ENCODE results near the gene PCARE. TPM values are rescaled to one million over a fixed set of nuclear protein-coding genes. Genes with fewer than 3 reads are reported as not detected.

Gene PCARE
- total and polyA plus RNA-seq, 3 experiments from 2014 or later = not detected

DNA sequence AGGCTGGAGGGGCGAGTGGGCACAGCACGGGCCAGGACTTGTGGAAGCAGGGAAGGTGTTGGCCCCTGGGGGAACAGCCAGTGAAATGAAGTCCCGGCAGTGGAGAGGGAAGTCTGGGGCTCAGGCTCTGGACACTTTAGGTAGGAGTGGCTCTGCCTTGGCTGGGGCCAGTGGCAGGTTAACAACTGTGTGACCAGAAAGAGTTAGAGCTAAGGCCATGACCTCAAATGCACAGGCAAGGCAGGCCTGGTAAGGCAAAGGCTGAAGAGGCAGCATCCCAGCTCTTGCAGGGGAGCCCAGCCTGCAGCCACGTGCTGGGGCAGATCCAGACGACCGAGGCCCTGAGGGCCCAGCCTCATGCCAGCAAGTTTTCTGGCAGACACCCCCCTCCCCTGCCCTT is 21.5 kb downstream of the PCARE start:
- no peaks in the 10 kb centered on the region for H3K27me3 Mint-ChIP-seq
- no peaks in the 10 kb centered on the region for H3K9me3 ChIP-seq (ENCODE audit: low read length)
- H3K36me3 Mint-ChIP-seq = peaks cover 5 to 18% (median 11%) of the 10 kb centered on the region in 3 donors
- DNase-seq = no peak
- H3K36me3 ChIP-seq (ENCODE audit: insufficient read depth, low read length) = no peaks in the 10 kb centered on the region
- ChIA-PET POLR2A (no interaction called here), CTCF (interaction anchor here (1.0 kb wide), 1 partner anchor 9 kb away, joined by 3 read pairs; no protein-coding TSS in a partner anchor)
- H3K27me3 ChIP-seq (ENCODE audit: insufficient read depth, low read length, poor library complexity, severe bottlenecking) = no peaks in the 10 kb centered on the region
- H3K4me3 ChIP-seq (ENCODE audit: low read length) = no peak overlapping the region
- peak overlapping the region in 2 of 8 donors; percentile 23 to 70 for H3K27ac Mint-ChIP-seq
- no peak overlapping the region for H3K27ac ChIP-seq (ENCODE audit: low read depth, low read length)
- no peaks in the 10 kb centered on the region for H3K9me3 Mint-ChIP-seq
- H3K4me1 Mint-ChIP-seq = no peaks in the 10 kb centered on the region
- H3K4me1 ChIP-seq (ENCODE audit: insufficient read depth, low read length) = no peaks in the 10 kb centered on the region
- no peak overlapping the region for H3K4me3 Mint-ChIP-seq

- Histone ChIP-seq H3K4me3 (ENCODE audit: low read length) (no peak overlapping the region), H3K9me3 (ENCODE audit: low read length) (no peaks in the 10 kb centered on the region), H3K4me1 (ENCODE audit: insufficient read depth, low read length) (no peaks in the 10 kb centered on the region), H3K36me3 (ENCODE audit: insufficient read depth, low read length) (no peaks in the 10 kb centered on the region), H3K27ac (ENCODE audit: low read depth, low read length) (no peak overlapping the region), H3K27me3 (ENCODE audit: insufficient read depth, low read length, poor library complexity, severe bottlenecking) (no peaks in the 10 kb centered on the region)
- H3K4me3 Mint-ChIP-seq = no peak overlapping the region
- POLR2A ChIA-PET = no interaction called here
- H3K9me3 Mint-ChIP-seq = no peaks in the 10 kb centered on the region
- CTCF ChIA-PET = no interaction called here
- H3K27me3 Mint-ChIP-seq = no peaks in the 10 kb centered on the region
- no peaks in the 10 kb centered on the region for H3K4me1 Mint-ChIP-seq
- no peak for DNase-seq
- H3K36me3 Mint-ChIP-seq = peaks cover 5 to 25% (median 12%) of the 10 kb centered on the region in 3 donors
- H3K27ac Mint-ChIP-seq = no peak overlapping the region
These were observed 22.6 kb downstream of the PCARE start for GRCh38 chr2:29051730-29052129.

DNA sequence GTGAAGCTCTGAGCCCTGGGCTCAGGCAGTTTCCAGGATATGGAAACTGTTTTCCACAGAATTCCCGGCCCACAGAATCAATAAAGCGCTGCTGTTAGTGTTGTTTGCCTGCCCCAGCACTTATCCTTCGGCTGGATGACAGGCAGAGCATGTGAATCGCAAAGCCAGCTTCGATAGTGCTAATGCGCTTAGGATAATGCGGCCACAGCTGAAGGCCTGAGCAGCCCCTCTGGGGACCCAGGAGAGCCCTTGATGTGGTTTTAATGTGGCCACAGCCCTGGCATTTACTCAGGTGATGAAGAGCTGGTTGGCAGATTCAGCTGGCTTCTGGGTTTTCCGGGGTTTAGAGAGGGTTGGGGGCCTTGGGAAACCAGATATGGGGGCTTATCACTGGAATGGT is 23.7 kb downstream of the PCARE start:
- no peaks in the 10 kb centered on the region for H3K4me1 ChIP-seq (ENCODE audit: insufficient read depth, low read length)
- DNase-seq = no peak
- H3K9me3 ChIP-seq (ENCODE audit: low read length) = no peaks in the 10 kb centered on the region
- no peaks in the 10 kb centered on the region for H3K36me3 ChIP-seq (ENCODE audit: insufficient read depth, low read length)
- Mint-ChIP-seq H3K36me3 (peaks cover 5 to 35% (median 16%) of the 10 kb centered on the region in 3 donors), H3K27me3 (no peaks in the 10 kb centered on the region), H3K27ac (peak overlapping the region in 2 of 8 donors; percentile 12 to 47), H3K4me3 (no peak overlapping the region), H3K4me1 (no peaks in the 10 kb centered on the region), H3K9me3 (no peaks in the 10 kb centered on the region)
- CTCF ChIA-PET = interaction anchor here (0.8 kb wide), 1 partner anchor 92 kb away, joined by 3 read pairs; no protein-coding TSS in a partner anchor
- POLR2A ChIA-PET = no interaction called here
- no peaks in the 10 kb centered on the region for H3K27me3 ChIP-seq (ENCODE audit: insufficient read depth, low read length, poor library complexity, severe bottlenecking)
- H3K27ac ChIP-seq (ENCODE audit: low read depth, low read length) = no peak overlapping the region
- no peak overlapping the region for H3K4me3 ChIP-seq (ENCODE audit: low read length)

DNA sequence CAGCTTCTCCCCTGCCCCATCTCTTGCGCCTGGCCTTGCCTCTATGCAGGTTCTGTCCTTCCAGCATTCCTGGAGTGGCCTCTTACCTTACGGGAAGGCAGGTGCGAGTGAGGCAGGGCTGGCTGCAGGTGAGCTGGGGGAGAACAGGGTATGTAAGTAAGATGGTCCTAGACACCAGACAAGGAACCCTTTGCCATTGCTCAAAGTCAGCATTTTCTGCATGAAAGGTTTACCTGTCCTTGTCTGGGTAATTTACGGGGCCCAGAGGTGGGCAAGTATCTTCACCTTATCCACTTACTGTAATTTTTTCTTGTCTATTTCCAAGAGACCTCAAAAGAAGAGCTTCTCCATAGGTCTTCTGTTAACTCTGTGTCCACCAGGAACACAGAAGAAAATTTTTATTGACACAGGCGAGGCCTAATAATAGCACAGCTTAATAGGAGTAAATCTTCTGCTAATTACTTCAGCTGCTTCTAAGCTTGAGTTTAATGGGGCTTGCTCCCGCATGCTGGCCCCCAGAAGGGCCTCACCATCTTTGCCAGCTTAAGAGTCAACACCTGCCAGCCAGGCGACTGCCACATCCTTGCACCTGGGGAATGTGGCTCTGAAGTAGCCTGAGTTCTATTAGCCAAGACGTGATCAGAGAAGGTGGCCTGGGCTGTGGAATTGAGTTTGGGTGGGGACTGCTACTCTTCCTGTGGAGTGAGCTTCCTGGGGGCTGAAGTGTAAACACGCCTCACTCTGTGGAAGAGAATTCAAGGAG is 27.1 kb downstream of the PCARE start:
- peak overlapping the region in 4 of 8 donors; percentile 12 to 66 (median 52) for H3K27ac Mint-ChIP-seq
- DNase-seq = no peak
- no peak overlapping the region for H3K4me3 Mint-ChIP-seq
- ChIA-PET CTCF (interaction anchor here (1.0 kb wide), 1 partner anchor 9 kb away, joined by 3 read pairs; no protein-coding TSS in a partner anchor), POLR2A (no interaction called here)
- no peaks in the 10 kb centered on the region for H3K9me3 Mint-ChIP-seq
- no peaks in the 10 kb centered on the region for H3K4me1 ChIP-seq (ENCODE audit: insufficient read depth, low read length)
- no peaks in the 10 kb centered on the region for H3K36me3 ChIP-seq (ENCODE audit: insufficient read depth, low read length)
- no peaks in the 10 kb centered on the region for H3K9me3 ChIP-seq (ENCODE audit: low read length)
- H3K27me3 Mint-ChIP-seq = no peaks in the 10 kb centered on the region
- no peak overlapping the region for H3K27ac ChIP-seq (ENCODE audit: low read depth, low read length)
- H3K27me3 ChIP-seq (ENCODE audit: insufficient read depth, low read length, poor library complexity, severe bottlenecking) = no peaks in the 10 kb centered on the region
- peaks cover 5 to 38% (median 12%) of the 10 kb centered on the region in 3 donors for H3K36me3 Mint-ChIP-seq
- no peak overlapping the region for H3K4me3 ChIP-seq (ENCODE audit: low read length)
- no peaks in the 10 kb centered on the region for H3K4me1 Mint-ChIP-seq

DNA sequence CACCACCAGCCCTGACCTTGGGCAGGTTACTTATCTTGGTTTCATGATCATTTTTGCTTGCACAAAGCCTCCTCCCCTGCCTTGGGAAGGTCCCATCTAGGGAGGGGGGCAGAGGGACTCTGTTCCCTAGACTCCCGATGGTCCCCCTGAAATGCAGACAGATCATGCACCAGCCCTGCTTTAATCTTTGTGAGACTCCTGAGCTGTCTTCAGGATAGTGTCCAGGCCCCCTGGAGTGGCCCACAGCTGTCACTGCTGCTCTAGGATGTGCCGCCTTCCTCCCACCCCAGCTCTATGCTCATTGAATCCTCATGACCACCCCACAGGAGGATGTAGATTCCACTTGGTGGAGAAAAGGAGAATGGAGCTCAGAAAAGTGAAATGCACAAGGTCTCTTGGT is 28.0 kb downstream of the PCARE start:
- H3K4me3 Mint-ChIP-seq = no peak overlapping the region
- CTCF ChIA-PET = no interaction called here

DNA sequence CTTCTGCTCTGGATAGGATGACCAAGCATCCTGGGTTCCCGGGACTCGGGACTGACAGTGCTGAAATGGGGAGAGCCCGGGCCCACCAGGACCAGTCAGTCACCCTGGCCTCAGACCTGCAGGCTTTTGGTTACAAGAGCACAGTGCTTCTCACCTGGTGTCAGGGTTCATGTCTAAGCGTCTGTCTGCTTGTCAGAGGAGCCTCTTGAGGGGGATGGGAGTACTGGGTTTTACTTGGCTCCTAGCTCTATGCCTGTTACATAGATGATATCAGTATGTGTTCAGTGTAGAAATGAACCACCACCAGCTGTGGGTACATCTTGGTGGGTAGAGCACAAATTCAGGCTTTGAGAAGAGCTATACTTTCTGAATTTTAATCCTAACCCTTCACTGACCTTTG is 29.9 kb downstream of the PCARE start:
- H3K27me3 Mint-ChIP-seq = no peaks in the 10 kb centered on the region
- POLR2A ChIA-PET = no interaction called here

More for the DNA sequence above, 28.0 kb downstream of the PCARE start:
- Histone ChIP-seq H3K9me3 (ENCODE audit: low read length) (no peaks in the 10 kb centered on the region), H3K4me1 (ENCODE audit: insufficient read depth, low read length) (no peaks in the 10 kb centered on the region), H3K27me3 (ENCODE audit: insufficient read depth, low read length, poor library complexity, severe bottlenecking) (no peaks in the 10 kb centered on the region), H3K36me3 (ENCODE audit: insufficient read depth, low read length) (no peaks in the 10 kb centered on the region), H3K4me3 (ENCODE audit: low read length) (no peak overlapping the region), H3K27ac (ENCODE audit: low read depth, low read length) (no peak overlapping the region)
- Mint-ChIP-seq H3K27me3 (no peaks in the 10 kb centered on the region), H3K9me3 (no peaks in the 10 kb centered on the region), H3K4me1 (no peaks in the 10 kb centered on the region), H3K27ac (peak overlapping the region in 1 of 8 donors; percentile 29), H3K36me3 (peaks cover 5 to 35% (median 12%) of the 10 kb centered on the region in 3 donors)
- POLR2A ChIA-PET = no interaction called here
- no peak for DNase-seq

DNA sequence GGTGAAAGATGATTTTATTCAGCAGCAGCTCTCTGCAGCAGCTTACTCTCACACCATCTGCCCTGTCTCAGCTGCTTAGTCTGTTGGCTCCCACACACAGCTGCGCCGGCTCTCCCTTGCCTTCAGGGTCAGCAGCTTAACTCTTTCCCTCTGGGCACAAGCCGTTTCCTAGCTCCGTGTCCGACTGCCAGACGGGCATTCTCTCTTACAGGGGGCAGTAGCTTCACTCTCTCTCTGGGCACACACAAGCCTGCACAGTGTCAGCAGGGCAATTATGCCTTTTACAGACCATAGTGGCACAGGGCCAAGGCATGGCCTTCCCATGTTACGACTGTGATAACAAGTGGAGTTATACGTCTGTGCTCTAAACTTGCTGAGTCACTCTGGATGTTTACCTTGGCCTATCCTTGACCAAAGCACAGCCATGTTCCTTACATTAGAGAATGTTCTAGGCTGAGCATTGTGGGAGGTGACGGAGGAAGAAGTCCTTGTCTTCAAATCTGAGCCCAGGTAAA is 31.7 kb downstream of the PCARE start:
- no peak overlapping the region for H3K4me3 ChIP-seq (ENCODE audit: low read length)
- H3K27me3 ChIP-seq (ENCODE audit: insufficient read depth, low read length, poor library complexity, severe bottlenecking) = no peaks in the 10 kb centered on the region
- Mint-ChIP-seq H3K27me3 (no peaks in the 10 kb centered on the region), H3K4me1 (peaks cover 0 to 4% (median 0%) of the 10 kb centered on the region in 3 donors), H3K27ac (peak overlapping the region in 2 of 8 donors; percentile 67 to 75), H3K36me3 (peaks cover 0 to 28% (median 10%) of the 10 kb centered on the region in 3 donors), H3K9me3 (no peaks in the 10 kb centered on the region), H3K4me3 (no peak overlapping the region)
- ChIA-PET CTCF (interaction anchor here (1.6 kb wide), 1 partner anchor 15 kb away, joined by 3 read pairs; no protein-coding TSS in a partner anchor), POLR2A (interaction anchor here (0.5 kb wide), 1 partner anchor 31 kb away, joined by 3 read pairs; no protein-coding TSS in a partner anchor)
- no peaks in the 10 kb centered on the region for H3K36me3 ChIP-seq (ENCODE audit: insufficient read depth, low read length)
- no peaks in the 10 kb centered on the region for H3K4me1 ChIP-seq (ENCODE audit: insufficient read depth, low read length)
- DNase-seq = no peak
- no peak overlapping the region for H3K27ac ChIP-seq (ENCODE audit: low read depth, low read length)
- H3K9me3 ChIP-seq (ENCODE audit: low read length) = no peaks in the 10 kb centered on the region

More for the DNA sequence above, 29.9 kb downstream of the PCARE start:
- H3K27ac Mint-ChIP-seq = peak overlapping the region in 2 of 8 donors; percentile 19 to 25
- CTCF ChIA-PET = no interaction called here
- H3K9me3 Mint-ChIP-seq = no peaks in the 10 kb centered on the region
- Histone ChIP-seq H3K36me3 (ENCODE audit: insufficient read depth, low read length) (no peaks in the 10 kb centered on the region), H3K4me3 (ENCODE audit: low read length) (no peak overlapping the region), H3K27me3 (ENCODE audit: insufficient read depth, low read length, poor library complexity, severe bottlenecking) (no peaks in the 10 kb centered on the region), H3K27ac (ENCODE audit: low read depth, low read length) (no peak overlapping the region), H3K9me3 (ENCODE audit: low read length) (no peaks in the 10 kb centered on the region), H3K4me1 (ENCODE audit: insufficient read depth, low read length) (no peaks in the 10 kb centered on the region)
- no peak for DNase-seq
- H3K4me3 Mint-ChIP-seq = no peak overlapping the region
- H3K4me1 Mint-ChIP-seq = peaks cover 0 to 4% (median 0%) of the 10 kb centered on the region in 3 donors
- peaks cover 5 to 32% (median 12%) of the 10 kb centered on the region in 3 donors for H3K36me3 Mint-ChIP-seq

DNA sequence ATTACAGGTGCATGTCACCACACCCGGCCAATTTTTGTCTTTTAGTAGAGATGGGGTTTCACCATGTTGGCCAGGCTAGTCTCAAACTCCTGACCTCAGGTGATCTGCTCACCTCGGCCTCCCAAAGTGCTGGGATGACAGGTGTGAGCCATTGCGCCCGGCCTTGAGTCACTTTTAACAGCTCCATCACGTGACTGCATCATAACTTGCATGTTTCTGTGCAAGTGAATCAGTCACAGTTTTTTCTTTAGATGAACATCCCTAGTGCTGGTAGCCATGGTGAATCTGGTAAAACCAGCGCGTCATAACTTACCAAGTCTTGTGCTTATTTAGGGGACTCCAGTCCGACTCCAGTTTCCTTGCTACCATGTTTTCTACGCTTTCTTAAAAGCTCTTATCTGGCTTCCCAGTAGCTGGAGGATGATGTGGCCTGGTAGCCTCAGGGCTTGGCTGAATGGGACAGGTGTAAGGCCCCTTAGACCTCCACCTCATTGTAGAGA is 33.1 kb downstream of the PCARE start:
- Mint-ChIP-seq H3K36me3 (peaks cover 0 to 30% (median 5%) of the 10 kb centered on the region in 3 donors), H3K4me3 (no peak overlapping the region), H3K9me3 (no peaks in the 10 kb centered on the region), H3K27me3 (no peaks in the 10 kb centered on the region), H3K27ac (no peak overlapping the region), H3K4me1 (peaks cover 0 to 4% (median under 1%) of the 10 kb centered on the region in 3 donors)
- no peaks in the 10 kb centered on the region for H3K9me3 ChIP-seq (ENCODE audit: low read length)
- ChIA-PET CTCF (no interaction called here), POLR2A (no interaction called here)
- H3K27me3 ChIP-seq (ENCODE audit: insufficient read depth, low read length, poor library complexity, severe bottlenecking) = no peaks in the 10 kb centered on the region
- no peaks in the 10 kb centered on the region for H3K4me1 ChIP-seq (ENCODE audit: insufficient read depth, low read length)
- no peak overlapping the region for H3K4me3 ChIP-seq (ENCODE audit: low read length)
- no peak for DNase-seq
- H3K36me3 ChIP-seq (ENCODE audit: insufficient read depth, low read length) = no peaks in the 10 kb centered on the region
- no peak overlapping the region for H3K27ac ChIP-seq (ENCODE audit: low read depth, low read length)

Measured in CD8-positive, alpha-beta memory T cell (primary cell).